HL-60/S4 treated with phorbol 12-myristate 13-acetate at 8.2 ng/mL for 4 days and 3 days (cell line): Measurements from ENCODE around the gene TLE7.

ENCODE experiments used
- in situ Hi-C: fragments of 300-500 bp; cut with MboI; formaldehyde crosslinking; loops from 2 replicates; pipeline ENCODE4 v1.15.0; 2022; ENCODE audit warnings: low sequenced_read_pairs

TLE7 gene

DNA sequence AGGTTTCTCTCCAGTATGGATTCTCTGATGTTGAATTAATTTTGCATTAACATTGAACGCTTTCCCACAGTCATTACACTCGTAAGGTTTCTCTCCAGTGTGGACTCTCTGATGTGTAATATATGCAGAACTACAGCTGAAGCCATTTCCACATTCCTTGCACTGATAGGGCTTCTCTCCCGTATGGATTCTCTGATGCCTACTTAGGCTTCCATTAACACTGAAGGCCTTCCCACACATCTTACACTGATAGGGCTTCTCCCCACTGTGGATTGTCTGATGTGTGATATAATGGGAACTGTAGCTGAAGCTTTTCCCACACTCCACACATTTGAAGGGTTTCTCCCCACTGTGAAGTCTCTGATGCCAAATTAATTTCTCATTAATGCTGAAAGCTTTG lies 7.2 kb upstream of the TLE7 start:
- in situ Hi-C loops: no loop called here

DNA sequence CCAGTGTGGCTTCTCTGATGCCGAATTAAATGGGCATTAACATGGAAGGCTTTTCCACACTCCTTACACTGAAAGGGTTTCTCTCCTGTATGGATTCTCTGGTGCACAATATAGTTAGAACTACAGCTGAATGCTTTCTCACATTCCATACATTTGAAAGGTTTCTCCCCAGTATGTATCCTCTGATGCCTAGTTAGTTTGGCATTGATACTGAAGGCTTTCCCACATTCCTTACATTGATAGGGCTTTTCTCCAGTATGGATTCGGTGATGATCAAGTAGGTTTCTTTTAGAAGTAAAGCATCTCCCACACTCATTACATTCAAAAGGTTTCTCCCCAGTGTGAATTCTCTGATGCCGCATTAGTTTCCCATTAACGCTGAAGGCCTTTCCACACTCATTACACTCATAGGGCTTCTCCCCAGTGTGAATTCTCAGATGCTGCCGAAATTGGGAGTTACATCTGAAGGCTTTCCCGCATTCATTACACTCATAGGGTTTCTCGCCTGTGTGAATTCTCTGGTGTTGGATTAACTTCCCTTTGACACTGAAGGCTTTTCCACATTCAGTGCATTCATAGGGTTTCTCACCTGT lies 6.5 kb upstream of the TLE7 start:
- in situ Hi-C loops: no loop called here

DNA sequence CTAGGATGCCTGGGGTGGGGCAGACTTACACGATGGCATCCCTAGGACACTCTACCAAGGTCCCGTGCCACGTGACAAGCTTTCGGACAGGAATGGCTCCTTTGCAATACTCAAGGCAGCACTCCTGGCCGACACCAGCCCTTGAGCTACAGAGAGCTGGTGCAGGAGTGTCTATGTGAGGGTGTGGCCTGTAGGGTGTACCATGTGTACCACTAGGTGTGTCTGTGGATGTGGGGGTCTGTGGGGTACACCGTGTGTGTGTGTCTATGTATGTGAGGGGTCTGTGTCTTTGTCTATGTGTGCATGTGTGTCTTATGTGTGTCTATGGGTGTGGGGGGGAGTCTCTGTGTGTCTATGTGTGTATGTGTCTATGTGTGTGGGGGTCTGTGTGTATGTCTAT lies 1.9 kb upstream of the TLE7 start:
- in situ Hi-C loops: no loop called here

DNA sequence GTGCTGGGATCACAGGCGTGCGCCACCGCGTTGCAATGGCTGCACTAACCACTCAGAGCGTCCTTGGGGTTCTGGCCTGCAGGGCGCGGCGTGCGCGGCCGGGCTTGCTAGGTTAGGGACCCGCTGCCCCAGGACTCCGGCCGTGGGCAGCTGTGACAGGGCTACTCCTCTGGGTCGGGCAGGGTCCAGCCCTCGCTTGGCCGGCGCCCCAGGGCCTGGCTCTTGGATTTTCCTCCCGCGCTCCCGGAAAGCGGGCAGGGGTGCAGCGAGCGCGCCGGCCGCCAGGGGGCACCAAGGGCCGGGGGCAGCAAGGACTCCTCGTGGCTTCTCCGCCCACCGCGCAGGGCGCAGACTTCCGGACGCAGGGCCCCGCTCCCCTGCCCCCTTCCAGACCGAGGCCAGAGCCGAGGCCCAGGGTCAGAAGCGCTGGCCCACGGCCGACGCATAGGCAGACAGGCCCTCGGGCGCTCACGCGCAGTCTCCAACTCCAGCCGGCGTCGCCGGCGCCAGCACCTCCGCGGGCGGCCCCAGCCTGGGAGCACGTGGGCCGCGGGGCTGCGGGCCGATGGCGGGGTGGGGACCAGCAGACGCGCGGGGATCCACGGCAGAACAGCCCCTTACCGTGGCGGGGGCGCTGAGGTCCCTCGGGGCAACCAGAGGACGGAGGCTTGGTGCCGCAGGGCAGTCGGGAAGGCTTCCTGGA lies 355 bp downstream of the TLE7 start:
- in situ Hi-C loops: no loop called here

DNA sequence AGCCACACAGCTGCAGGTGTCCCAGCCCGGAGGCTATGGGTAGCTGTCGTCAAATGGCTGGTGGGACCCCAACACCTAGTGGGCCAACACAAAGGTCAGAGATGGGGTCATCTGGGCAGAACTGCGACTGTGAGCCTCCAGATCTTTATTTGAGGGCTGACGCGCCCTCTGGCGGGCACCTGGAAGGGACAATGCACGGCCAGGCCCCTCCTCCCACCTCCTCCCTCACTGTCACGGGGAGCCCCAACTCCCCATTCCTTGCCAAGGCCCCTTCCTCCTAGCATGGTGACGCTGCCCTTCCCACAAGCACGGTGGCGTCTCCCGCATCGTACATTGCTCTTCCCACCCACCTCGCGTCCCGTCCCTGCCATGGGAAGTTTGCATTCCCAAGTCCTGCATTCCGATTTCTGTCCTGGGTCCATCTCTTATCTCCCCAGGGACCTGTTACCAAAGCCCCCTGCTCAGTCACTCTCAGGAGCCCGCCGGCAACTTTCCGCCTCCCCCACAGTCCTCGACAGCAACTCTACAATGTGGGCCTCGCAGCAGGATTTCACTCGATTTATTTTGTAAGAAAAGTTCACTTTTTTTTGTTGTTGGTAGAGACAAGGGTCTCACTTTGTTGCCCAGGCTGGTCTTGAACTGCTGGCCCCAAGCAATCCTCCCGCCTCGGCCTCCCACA lies 1.0 kb downstream of the TLE7 start:
- in situ Hi-C loops: no loop called here

DNA sequence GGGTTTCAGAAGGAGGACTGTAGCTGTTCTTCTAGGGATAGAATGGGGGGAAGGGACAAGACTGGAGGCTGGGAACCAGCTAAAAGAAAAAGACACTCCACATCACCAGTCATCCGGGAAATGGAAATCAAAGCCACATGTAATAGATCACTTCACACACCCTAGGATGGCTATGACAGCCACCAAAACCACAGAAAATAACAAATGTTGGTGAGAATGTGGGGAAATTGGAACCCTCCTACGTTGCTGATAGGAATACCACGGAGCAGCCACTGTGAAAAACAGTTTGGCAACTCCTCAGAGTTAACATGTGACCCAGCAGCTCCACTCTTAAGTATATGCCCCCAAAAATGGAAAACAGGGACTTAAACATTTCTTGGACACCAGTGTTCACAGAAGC lies 2.3 kb downstream of the TLE7 start:
- in situ Hi-C loops: no loop called here

DNA sequence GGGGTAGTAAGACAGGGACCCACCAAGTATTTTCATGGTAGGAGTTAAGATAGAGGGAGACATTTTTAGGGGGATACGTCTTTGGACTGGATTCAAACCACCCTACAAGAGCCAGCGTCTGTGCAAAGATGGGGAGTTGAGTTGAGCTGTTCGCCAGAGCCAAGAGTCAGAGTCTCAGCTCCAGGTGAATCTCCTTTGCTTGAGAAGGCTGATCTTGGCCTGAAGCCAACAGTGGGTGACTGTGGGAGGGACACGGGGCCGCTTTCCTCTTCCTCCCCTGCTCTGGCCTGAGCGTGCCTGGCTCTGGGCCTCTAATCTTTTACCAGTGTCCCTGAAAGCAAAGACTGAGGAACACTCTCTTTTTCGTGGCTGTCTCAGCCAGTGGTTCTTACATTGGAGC lies 5.4 kb downstream of the TLE7 start:
- in situ Hi-C loops: no loop called here

DNA sequence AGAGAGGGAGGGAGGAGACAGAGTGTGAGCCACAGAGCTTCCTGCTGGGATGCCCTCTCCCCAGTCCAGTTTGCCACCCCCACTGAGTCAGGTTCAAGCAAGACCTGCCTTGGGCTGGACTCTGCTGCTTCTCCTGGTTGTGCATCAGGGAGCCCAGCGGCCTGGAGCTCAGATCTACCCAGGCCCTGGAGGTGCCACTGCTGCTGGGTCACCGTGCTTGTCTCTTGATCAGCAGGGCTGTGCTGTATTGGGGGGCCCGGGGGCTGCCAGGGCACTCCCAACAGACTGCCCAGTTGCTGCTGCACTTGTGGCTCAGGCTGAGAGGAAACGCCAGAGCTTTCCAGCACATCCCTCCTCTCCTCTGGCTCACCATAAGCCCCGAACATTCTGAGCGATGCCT lies 8.9 kb downstream of the TLE7 start:
- in situ Hi-C loops: no loop called here

DNA sequence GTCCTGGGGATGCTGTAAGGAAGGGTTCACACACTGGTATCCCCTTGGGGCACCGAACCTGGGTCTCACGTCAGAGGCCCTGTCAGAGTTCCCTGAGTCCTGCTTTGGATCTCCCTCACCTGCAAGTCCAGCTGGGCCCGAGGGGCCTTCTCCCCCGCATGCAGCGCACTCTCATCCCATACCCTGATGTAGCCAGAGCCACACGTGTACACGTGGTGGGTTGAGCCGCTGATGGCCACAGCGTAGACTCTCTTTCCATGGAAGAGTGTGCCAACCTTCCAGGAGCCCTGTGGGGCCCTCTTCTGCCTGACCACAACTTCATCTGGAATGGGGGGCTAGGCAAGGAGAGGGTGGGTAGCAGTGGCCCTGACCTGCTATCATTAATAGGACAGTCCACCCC lies 9.9 kb downstream of the TLE7 start:
- in situ Hi-C loops: no loop called here

DNA sequence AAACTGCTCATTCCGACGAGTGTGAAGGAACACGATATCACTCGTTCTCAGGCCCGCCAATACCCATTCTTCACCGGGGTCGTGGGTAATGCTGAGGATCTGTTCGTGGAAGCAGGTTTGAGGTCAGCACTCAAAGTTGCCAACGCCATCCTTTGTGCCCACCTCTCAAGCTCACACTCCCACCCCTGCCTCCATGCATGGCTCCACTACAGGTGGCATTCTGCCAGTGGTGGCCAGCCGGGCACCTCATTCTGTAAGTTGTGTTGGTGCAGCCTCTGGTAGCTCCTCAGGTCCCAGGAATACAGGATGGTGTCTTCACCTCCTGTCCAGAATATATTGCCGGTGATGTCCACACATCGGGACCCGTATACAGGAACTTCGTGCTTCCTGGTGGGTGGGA lies 10.7 kb downstream of the TLE7 start:
- in situ Hi-C loops: no loop called here

DNA sequence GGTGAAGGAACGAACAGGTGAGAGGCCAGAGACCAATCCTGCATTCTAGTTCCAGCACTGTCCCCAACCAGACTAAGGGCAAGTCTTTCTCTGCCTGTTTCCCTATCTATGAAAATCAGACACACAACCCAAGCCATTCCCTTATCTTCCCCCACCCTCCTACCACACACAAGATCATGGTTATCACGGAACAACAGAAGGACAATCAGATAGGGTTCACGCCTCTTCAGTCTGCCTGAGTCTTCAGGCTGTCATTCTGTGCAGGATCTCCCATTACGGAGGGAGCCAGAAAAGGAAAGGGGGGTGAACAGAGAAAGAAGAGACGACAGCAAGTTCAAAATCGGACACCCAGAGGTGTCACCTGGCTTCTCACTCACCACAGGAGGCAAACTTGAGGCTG lies 11.1 kb downstream of the TLE7 start:
- in situ Hi-C loops: no loop called here

DNA sequence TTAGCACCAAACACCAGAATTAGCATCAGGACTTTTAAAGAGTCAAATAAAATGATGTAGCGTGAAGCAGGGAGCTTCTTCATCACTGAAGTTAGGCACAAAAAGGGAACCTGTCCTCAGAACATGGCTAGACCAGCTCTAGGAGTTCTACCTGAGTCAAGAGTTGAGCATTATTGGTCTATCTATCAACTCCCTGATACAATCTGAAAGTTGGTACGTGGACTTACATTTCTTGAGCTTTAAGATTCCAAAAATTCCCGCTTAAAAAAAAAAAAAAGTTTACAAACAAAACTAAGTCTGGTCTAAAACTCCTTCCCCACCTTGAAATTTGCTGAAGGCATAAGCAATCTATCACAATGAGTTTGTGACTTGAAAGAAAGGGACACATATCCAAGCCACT lies 12.3 kb downstream of the TLE7 start:
- in situ Hi-C loops: no loop called here

DNA sequence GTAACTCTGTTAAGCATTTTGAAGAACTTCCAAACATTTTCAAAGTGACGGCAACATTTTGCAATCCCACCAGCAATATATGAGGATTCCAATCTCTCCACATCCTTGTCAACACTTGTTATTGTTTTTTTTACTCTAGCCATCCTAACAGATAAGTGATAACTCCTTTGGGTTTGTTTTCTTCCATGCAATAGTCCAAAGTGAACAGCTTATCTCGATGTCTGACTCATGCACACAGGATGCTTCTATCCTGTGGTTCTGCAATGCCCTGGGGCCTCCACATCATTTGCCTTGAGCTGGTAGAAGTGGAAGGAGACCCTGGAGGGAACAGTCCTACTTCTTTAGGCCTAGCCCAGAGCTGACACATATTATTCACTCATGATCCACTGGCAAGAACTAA lies 13.0 kb downstream of the TLE7 start:
- in situ Hi-C loops: no loop called here

DNA sequence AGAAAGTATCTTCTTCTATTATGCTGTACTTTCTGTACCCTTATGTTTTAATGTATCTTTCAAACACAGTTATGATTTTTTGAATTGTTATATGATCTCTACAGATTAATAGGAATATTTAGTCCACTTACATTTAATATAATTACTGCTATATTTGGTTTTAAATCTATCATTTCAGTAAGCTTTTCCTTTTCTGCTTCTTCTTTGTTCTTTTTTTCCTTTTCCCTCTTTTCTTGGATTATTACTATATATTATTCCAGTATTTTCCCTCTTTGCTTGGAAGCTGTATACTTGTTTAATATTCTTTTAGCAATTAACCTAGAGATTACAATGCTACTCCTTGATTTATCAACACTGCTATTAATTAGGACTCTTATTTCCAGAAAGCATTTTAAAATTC lies 13.5 kb downstream of the TLE7 start:
- in situ Hi-C loops: no loop called here

DNA sequence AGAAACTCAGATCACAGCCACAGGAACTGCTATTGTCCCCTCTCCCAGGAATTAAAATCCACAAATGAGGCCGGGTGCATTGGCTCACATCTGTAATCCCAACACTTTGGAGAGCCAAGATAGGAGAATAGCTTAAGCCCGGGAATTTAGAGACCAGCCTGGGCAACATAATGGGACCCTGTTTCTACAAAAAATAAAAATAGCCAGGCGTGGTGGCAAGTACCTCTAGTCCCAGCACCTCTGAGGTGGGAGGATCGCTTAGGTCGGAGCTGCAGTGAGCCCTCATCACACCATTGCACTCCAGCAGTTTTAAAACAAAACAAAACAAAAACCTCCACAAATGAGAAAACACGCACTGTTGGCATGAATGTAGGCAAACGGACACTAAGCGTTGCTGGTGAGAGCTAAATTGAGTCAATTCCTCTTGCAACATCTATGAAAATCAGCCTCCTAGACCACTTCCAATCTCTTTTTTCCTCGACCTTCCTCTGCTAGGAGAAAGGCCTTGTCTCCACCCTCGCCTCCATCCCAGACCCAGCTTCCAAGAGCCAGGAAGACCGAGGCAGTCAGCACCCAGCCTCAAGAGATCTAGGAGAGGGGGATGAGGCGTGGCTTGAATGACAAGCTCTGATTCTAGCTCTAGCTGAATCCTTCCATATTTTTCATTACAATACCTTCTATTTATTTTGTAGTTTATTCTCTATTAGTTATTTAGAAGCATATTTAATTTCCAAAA lies 14.8 kb downstream of the TLE7 start:
- in situ Hi-C loops: no loop called here

DNA sequence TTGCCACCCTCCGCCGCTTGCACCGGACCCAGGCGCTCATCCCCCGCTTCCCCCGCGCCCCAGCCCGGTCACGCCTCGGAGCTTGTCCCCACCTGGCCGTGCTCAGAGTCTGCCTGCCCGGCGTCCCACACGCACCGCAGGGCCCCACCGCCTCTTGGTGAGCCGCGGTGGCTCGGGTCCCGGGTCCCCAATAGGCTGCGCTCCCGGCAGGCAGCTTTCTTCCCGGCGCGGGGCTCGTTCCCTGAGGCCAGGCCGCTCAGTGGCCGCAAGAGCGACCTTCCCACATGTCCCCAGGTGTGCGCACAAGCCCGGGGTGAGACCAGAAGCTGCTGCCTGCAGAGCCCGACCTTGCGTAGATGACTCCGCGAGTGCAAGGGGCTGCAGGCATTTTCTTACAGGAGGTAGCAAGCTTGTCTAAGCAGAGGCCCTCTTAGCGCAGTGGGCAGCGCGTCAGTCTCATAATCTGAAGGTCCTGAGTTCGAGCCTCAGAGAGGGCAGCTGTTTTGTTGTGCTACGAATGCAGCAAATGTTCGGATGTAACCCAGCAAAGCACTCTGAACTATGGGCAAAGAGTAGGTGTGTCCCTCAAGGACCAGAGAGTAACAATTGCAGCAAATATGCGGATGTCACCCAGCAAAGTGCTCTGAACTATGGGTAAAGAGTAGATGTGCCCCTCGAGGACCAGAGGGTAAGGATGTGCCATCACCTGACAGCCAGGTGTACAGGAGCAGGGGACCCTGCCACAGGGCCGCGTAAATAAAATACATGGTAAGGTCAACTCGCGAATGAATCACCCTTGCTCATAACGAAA lies 15.6 kb downstream of the TLE7 start:
- in situ Hi-C loops: no loop called here

DNA sequence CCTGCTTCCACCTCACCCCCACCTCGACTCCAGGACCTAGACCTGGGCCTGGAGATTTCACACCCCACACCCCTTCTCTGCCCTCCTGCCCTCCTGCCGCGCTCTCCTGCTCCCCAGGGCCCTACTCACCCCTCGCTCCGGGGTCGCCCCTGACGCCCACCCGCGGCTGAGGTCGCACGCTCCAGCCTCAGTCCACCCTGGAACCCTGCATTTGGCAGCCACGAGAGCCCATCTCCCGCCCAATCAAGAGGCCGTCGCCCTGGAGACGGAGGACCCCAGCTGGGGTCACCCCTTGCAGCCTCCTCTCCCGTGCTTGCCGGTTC lies 16.1 kb downstream of the TLE7 start:
- in situ Hi-C loops: no loop called here

DNA sequence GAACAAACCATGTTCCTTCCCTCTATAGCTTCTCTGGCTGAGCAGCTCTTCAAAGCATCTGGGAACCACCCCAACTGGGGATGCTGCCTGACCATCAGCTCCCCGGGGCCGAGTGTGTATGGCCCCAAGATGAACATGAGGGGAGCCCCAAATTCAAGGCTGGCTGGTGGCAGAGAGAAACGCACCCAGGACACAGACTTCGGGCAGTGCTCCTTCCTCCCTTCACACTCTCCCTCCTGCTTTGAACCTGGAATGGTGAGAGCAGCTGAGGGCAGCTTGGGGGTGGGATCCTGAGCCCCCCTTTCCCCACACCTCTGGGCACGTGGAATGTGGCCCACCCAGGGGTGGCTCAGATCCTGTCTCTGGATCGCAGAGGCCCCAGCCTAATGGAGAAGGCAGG lies 17.2 kb downstream of the TLE7 start:
- in situ Hi-C loops: no loop called here

DNA sequence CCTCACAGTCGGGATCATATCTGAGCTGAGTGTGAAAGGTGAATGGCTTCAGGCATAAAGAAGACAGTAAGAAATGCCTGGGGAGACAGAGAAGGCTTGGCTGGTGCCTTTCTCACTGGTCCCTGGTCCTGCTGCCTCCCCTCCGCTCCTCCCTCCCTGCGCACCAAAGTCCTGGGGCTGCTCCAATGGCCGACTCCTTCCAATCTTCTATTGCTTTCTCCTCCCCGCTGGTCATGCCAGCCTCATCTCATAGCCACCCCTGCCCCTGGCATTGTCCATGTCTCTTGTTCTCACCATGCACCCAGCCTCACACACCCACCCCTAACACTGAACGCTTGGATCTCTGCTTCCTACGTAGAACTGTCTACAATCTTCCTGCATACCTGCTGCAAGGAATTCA lies 18.0 kb downstream of the TLE7 start:
- in situ Hi-C loops: no loop called here

DNA sequence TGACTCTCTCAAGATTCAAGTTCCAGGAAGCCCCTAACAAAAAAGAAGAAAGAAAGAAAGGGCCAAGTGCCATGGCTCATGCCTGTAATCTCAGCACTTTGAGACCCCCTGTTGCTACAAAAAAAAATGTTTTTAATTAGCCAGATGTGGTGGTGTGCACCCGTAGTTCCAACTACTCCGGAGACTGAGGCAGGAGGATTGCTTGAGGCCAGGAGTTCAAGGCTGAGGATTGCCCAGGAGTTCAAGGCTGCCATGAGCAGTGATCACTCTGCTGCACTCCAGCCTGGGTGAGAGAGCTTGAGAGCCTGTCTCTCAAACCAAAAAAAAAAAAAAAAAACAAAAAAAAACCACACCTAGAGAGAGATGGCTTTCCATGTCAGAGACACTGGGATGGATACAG lies 18.8 kb downstream of the TLE7 start:
- in situ Hi-C loops: no loop called here

DNA sequence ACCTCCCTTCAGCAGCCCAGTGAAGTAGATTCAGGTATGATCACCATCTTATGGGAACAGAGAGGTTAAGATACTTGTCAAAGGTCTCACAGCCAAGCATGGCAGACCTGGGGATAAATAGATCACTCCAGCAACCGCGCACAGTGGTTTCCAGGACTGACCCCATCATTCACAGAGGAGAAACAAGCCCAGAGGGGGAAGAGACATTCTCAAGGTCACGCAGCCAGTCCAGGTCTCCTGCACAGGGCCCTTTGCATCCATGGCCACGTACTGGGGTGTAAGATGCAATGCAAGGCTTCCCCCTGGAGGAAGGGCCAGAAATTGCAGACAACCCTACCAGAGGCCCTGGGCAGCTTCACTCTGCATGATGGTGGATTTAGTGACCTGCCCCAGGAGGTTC lies 19.9 kb downstream of the TLE7 start:
- in situ Hi-C loops: no loop called here
